GM12865 (cell line): ENCODE data around the gene ATP8B3.

Source experiments
- DNase-seq: peaks from one replicate; pipeline ENCODE4 v3.0.0; 2010; ENCODE audit warnings: low read depth
- H3K4me3 ChIP-seq: 2 replicates; pipeline ENCODE4 v1.5.1; 2011; ENCODE audit warnings: mild to moderate bottlenecking, low read depth, low read length, control low read depth
- CTCF ChIP-seq: IDR thresholded peaks from 2 replicates; pipeline ENCODE4 v1.5.1; 2011; ENCODE audit warnings: low read length, control low read depth, low read depth, inconsistent platforms; ENCODE audit not compliant: insufficient read depth; ENCODE audit errors: missing control alignments

ATP8B3 gene

GRCh38 chr19:1832046-1832663 is 20.1 kb upstream of the ATP8B3 start:
- DNase-seq = no peak
- no peak overlapping the region for H3K4me3 ChIP-seq
- TF ChIP-seq CTCF = no peak

- no peak for TF ChIP-seq CTCF
- H3K4me3 ChIP-seq = no peak overlapping the region
- no peak for DNase-seq
Observed at GRCh38 chr19:1830978-1831377, 18.9 kb upstream of the ATP8B3 start.

- no peak overlapping the region for H3K4me3 ChIP-seq
- no peak for DNase-seq
- TF ChIP-seq CTCF = no peak
Observed at GRCh38 chr19:1830568-1830967, 18.5 kb upstream of the ATP8B3 start.

- no peak for TF ChIP-seq CTCF
- no peak overlapping the region for H3K4me3 ChIP-seq
- no peak for DNase-seq
Observed at GRCh38 chr19:1829958-1830357, 17.9 kb upstream of the ATP8B3 start.

- no peak for TF ChIP-seq CTCF
- H3K4me3 ChIP-seq = no peak overlapping the region
- DNase-seq = no peak
Observed at GRCh38 chr19:1828279-1829238, 16.5 kb upstream of the ATP8B3 start.

GRCh38 chr19:1827566-1828278 is 15.6 kb upstream of the ATP8B3 start:
- TF ChIP-seq CTCF = no peak
- DNase-seq = no peak
- no peak overlapping the region for H3K4me3 ChIP-seq
